Nephron progenitor cell (in vitro differentiated cells): ENCODE measurements around the gene DENND1B.

Experiments
- DNase-seq: peaks from one replicate; pipeline ENCODE4 v3.0.0; 2021
- H3K27ac Mint-ChIP-seq: 2 replicates; pipeline ENCODE4 v1.8.0; 2021; ENCODE audit warnings: mild to moderate bottlenecking, moderate library complexity, mixed read lengths
- H3K27me3 Mint-ChIP-seq: 2 replicates; pipeline ENCODE4 v1.8.0; 2021; ENCODE audit warnings: mild to moderate bottlenecking, low read depth, mixed read lengths; ENCODE audit not compliant: poor library complexity
- H3K36me3 Mint-ChIP-seq: 2 replicates; pipeline ENCODE4 v1.8.0; 2021; ENCODE audit warnings: low read depth, mixed read lengths
- H3K4me1 Mint-ChIP-seq: 2 replicates; pipeline ENCODE4 v1.8.0; 2021; ENCODE audit warnings: mixed read lengths
- H3K4me3 Mint-ChIP-seq: 2 replicates; pipeline ENCODE4 v1.8.0; 2021; ENCODE audit warnings: mild to moderate bottlenecking, moderate library complexity, mixed read lengths
- H3K9me3 Mint-ChIP-seq: 2 replicates; pipeline ENCODE4 v1.8.0; 2021; ENCODE audit warnings: mild to moderate bottlenecking, moderate library complexity, mixed read lengths
- TF ChIP-seq, protein P1 (sequence below): fragments of 200-600 bp; sonication (generic); IDR thresholded peaks from 2 replicates; pipeline ENCODE4 v1.5.0; 2021; ENCODE audit warnings: antibody characterized with exemption

The DENND1B gene

DNA sequence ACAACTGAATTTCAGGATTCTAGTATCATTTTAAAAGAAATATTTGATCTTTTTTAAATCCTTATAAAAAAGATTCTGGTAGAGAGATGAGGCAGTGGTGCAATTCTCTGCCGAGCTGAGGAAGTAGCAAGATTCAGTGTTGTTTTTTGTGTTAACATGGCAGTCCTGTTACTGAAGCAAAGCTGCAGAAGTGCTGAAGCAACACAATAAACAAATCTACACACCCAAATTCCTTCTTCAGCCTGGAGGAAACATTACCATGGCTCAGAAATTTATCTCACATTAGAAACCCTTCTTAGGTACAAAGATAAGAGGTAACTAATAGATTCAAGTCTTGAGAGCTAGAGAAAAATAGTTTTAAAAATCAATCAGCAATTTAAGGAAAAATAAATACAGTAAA is 216.0 kb downstream of the DENND1B start:
- Mint-ChIP-seq H3K4me1 (no peaks in the 10 kb centered on the region), H3K27ac (no peak overlapping the region), H3K9me3 (no peaks in the 10 kb centered on the region), H3K36me3 (no peaks in the 10 kb centered on the region), H3K27me3 (no peaks in the 10 kb centered on the region), H3K4me3 (no peak overlapping the region)
- TF ChIP-seq, protein P1, sequence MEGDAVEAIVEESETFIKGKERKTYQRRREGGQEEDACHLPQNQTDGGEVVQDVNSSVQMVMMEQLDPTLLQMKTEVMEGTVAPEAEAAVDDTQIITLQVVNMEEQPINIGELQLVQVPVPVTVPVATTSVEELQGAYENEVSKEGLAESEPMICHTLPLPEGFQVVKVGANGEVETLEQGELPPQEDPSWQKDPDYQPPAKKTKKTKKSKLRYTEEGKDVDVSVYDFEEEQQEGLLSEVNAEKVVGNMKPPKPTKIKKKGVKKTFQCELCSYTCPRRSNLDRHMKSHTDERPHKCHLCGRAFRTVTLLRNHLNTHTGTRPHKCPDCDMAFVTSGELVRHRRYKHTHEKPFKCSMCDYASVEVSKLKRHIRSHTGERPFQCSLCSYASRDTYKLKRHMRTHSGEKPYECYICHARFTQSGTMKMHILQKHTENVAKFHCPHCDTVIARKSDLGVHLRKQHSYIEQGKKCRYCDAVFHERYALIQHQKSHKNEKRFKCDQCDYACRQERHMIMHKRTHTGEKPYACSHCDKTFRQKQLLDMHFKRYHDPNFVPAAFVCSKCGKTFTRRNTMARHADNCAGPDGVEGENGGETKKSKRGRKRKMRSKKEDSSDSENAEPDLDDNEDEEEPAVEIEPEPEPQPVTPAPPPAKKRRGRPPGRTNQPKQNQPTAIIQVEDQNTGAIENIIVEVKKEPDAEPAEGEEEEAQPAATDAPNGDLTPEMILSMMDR, result no peak
- DNase-seq, result no peak

DNA sequence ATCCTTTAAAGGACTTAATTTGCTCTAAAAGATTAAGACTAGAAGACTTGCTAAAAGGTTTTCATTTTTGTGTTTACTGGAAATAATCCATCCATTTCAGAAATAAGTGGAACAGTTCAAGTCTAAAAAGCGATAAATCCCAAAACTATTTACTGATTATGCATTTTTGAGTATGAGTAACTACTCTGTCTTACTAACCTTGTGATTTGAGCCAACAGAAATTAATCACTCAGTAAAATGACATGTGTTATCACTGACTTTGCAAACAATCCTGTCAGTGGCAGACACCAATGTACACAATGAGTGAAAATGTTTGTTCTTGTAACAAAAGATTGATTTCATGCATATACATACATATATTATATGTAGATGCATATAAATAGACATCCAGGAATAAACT is 218.0 kb downstream of the DENND1B start:
- DNase-seq, result no peak
- Mint-ChIP-seq H3K36me3 (no peaks in the 10 kb centered on the region), H3K9me3 (no peaks in the 10 kb centered on the region)

DNA sequence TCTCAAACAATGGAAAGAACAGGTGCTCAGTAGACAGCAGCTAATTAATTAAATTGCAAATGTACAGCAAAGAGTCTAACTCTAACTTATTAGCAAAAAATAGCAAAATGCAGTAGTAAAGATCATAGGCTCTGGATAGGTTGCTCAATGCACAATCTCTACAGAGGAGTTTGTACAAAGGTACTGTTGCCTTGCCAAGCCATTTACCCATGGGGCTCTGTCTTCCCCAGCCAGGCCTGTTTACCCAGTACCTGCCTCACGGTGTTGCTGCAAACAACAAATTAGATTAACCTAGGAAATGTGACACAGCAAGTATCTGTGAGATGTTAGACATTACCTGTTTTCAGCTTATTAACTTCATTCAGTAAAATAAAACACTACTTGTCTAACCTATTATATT is 222.0 kb downstream of the DENND1B start:
- no peak for DNase-seq
- TF ChIP-seq, protein P1, result no peak
- no peaks in the 10 kb centered on the region for H3K36me3 Mint-ChIP-seq
- no peaks in the 10 kb centered on the region for H3K4me1 Mint-ChIP-seq
- no peaks in the 10 kb centered on the region for H3K9me3 Mint-ChIP-seq
- no peak overlapping the region for H3K27ac Mint-ChIP-seq
- no peaks in the 10 kb centered on the region for H3K27me3 Mint-ChIP-seq
- H3K4me3 Mint-ChIP-seq, result no peak overlapping the region

More for the DNA sequence above, 218.0 kb downstream of the DENND1B start:
- H3K4me1 Mint-ChIP-seq, result no peaks in the 10 kb centered on the region
- H3K4me3 Mint-ChIP-seq, result no peak overlapping the region
- H3K27ac Mint-ChIP-seq, result no peak overlapping the region
- H3K27me3 Mint-ChIP-seq, result no peaks in the 10 kb centered on the region
- TF ChIP-seq, protein P1, result no peak

DNA sequence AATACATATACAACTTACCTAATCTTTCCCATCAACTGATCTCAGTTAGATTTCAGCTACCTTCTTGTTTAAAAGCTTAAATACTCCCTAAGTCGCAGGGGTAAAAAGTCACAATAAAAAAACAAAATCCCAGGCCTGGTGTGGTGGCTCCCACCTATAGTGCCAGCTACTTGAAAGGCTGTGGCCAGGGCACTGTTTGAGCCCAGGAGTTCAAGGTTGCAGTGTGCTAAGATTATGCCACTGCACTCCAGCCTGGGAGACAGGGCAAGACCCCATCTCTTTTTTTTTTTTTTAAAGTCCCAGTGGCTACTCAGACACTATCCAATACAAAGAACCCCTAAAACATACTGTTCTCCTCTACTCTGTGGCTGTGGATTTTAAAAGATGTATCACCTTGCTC is 228.3 kb downstream of the DENND1B start:
- no peaks in the 10 kb centered on the region for H3K9me3 Mint-ChIP-seq
- H3K4me1 Mint-ChIP-seq, result no peaks in the 10 kb centered on the region
- TF ChIP-seq, protein P1, result no peak
- no peak overlapping the region for H3K4me3 Mint-ChIP-seq
- no peaks in the 10 kb centered on the region for H3K27me3 Mint-ChIP-seq
- H3K27ac Mint-ChIP-seq, result no peak overlapping the region
- no peak for DNase-seq
- no peaks in the 10 kb centered on the region for H3K36me3 Mint-ChIP-seq

DNA sequence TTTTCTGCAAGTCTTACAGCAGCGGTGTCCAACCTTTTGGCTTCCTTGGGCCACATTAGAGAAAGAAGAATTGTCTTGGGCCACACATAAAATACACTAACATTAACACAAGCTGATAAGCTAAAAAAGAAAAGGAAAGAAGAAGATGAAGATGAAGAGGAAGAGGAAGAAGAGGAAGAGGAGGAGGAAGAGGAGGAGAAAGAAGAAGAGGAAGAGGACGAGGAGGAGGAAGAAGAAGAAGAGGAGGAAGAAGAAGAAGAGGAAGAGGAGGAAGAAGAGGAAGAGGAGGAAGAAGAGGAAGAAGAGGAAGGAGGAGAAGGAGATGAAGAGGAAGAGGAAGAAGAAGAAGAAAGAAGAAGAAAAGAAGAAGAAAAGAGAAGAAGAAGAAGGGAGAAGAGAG is 230.7 kb downstream of the DENND1B start:
- no peaks in the 10 kb centered on the region for H3K9me3 Mint-ChIP-seq
- DNase-seq, result no peak
- no peak overlapping the region for H3K27ac Mint-ChIP-seq
- H3K36me3 Mint-ChIP-seq, result no peaks in the 10 kb centered on the region
- H3K27me3 Mint-ChIP-seq, result no peaks in the 10 kb centered on the region
- no peak overlapping the region for H3K4me3 Mint-ChIP-seq
- TF ChIP-seq, protein P1, result no peak
- no peaks in the 10 kb centered on the region for H3K4me1 Mint-ChIP-seq

DNA sequence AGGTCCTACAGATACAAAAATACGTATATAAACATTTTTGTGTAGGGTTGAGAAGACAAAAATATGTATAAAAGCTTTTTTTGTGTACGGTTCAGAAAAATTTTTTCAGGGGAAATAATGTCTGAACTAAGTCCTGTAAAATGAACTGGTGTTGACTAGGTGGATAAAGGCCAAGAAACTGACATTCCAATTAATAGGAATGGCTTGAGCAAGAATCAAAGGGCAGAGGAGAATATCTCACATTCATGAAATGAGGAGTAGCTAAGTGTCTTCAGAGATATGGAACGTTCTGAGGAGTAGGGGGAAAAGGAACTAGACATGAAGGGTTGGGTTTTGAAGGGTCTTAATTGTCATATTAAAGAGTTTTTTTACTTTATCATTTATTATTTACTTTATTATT is 231.2 kb downstream of the DENND1B start:
- Mint-ChIP-seq H3K27me3 (no peaks in the 10 kb centered on the region), H3K27ac (no peak overlapping the region), H3K36me3 (no peaks in the 10 kb centered on the region), H3K9me3 (no peaks in the 10 kb centered on the region), H3K4me3 (no peak overlapping the region), H3K4me1 (no peaks in the 10 kb centered on the region)
- DNase-seq, result no peak
- TF ChIP-seq, protein P1, result no peak
